ENCODE measurements around the gene ZNF541. TPM values are rescaled to one million over a fixed set of nuclear protein-coding genes. Genes with fewer than 3 reads are reported as not detected.
A peak's percentile ranks its signal among the peaks of the same experiment; 100 is the strongest.

ZNF541 gene
- total and polyA plus RNA-seq, 10 of the 15 experiments (the other 5 are each of a cell fraction or from before 2014, with no cell fraction given) = 0.03 to 0.12 (median 0.07) TPM; not detected in 4

DNA sequence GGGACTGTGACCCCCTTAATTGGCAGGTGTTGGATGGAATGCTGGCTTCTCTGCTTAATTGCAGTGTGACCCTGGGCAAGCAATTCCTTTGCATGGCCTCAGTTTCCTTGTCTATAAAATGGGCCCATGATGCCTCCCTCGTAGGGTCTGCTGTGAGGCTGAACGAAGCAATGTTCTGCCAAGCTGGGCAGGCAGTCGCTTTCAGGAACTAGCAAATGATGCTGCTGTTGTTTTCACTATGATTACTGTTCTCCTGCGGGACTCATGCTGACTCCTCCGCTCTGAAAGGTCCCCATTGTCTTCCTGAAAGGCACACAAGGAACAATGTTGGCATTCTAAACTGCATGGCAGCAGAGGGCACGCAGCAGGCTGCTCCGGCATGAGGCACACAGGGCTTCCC lies 42.8 kb upstream of the ZNF541 start:
- no peaks in the 10 kb centered on the region; a peak in 1 of 4 replicates for H3K36me3 ChIP-seq (ENCODE audit: control insufficient read depth in 2 of 2, insufficient read depth in 2 of 2, low read length in 1 of 2)
- DNase-seq (ENCODE audit: low read depth, low spot score) (no peak), FAIRE-seq (no peak), ATAC-seq (peak; percentile 17; the same call in 2 of the 3 replicates)
- 0 out of 2 replicates have a peak overlapping the region, but pooled peaks have one; percentile 7 for H3K9ac ChIP-seq (ENCODE audit: control insufficient read depth, insufficient read depth, low read length)
- in situ Hi-C loops (cut with MboI) = no loop called here
- TF ChIP-seq KDM1A (IDR thresholded peaks at IDR 0.05; ENCODE audit: borderline replicate concordance) (no peak), YBX1 (IDR thresholded peaks at IDR 0.05) (no peak)
- TF ChIP-seq, protein P1, sequence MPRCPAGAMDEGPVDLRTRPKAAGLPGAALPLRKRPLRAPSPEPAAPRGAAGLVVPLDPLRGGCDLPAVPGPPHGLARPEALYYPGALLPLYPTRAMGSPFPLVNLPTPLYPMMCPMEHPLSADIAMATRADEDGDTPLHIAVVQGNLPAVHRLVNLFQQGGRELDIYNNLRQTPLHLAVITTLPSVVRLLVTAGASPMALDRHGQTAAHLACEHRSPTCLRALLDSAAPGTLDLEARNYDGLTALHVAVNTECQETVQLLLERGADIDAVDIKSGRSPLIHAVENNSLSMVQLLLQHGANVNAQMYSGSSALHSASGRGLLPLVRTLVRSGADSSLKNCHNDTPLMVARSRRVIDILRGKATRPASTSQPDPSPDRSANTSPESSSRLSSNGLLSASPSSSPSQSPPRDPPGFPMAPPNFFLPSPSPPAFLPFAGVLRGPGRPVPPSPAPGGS (IDR thresholded peaks at IDR 0.05; ENCODE audit: borderline replicate concordance, insufficient read depth, low read depth, low read length, poor library complexity, severe bottlenecking) = no peak
- ChIA-PET CTCF (no interaction called here), SMC1A (ENCODE audit: uncharacterized antibody, unreplicated experiment) (no interaction called here), RAD21 (ENCODE audit: unreplicated experiment) (no interaction called here), POLR2A (no interaction called here)
- peaks cover 18% of the 10 kb centered on the region for H3K4me1 ChIP-seq (ENCODE audit: control insufficient read depth, insufficient read depth, low read length)
- H3K4me3 ChIP-seq = no peak overlapping the region
- H3K9me3 ChIP-seq (replicated peaks; ENCODE audit: control insufficient read depth, insufficient read depth, low read length) = no peaks in the 10 kb centered on the region; the same call in 2 of the 3 replicates
- H2AFZ ChIP-seq (ENCODE audit: control insufficient read depth, low read depth, low read length) = no peak overlapping the region
- WGBS (ENCODE audit: insufficient coverage, insufficient replicate concordance, low lambda C conversion rate, missing lambda C conversion rate) = 63% methylated on average over 7 of the region's 7 CpGs
- intact Hi-C loops (cut with micrococcal nuclease; ENCODE audit: unreplicated experiment) = no loop called here
- H3K4me2 ChIP-seq (ENCODE audit: control insufficient read depth, insufficient read depth) = peak overlapping the region; percentile 50; the same call in 1 of the 2 replicates
- H3K27ac ChIP-seq (ENCODE audit: control insufficient read depth, insufficient read depth) = peak overlapping the region; percentile 43
- H3K27me3 ChIP-seq (replicated peaks in 1 of 2; ENCODE audit: control insufficient read depth in 2 of 2, insufficient read depth in 2 of 2, low read length in 1 of 2) = no peaks in the 10 kb centered on the region
- H3K79me2 ChIP-seq (ENCODE audit: control insufficient read depth, insufficient read depth, low read length) = peaks cover 51% of the 10 kb centered on the region
- no TSS peak for BruUV-seq (replicated peaks)
- peaks cover 10% of the 10 kb centered on the region for H4K20me1 ChIP-seq (ENCODE audit: control insufficient read depth, insufficient read depth)

DNA sequence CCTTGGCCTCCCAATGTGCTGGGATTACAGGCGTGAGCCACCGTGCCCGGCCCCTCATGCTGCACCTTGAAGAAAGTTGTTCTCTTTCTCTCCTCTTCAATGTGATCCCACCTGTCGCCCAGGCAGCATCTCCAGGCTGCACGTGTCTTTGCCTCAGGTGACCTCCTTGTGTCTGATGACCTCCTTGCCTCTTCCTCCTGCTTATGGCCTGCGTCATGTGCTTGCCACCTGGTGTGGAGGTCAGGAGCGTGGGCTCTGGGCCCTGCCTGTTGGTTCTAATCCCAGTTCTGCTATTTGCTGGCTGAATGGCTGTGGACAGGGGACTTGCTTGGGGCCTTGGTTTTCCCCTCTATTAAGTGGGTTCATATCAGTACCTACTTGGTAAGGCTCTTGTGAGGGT lies 42.3 kb upstream of the ZNF541 start:
- 0 out of 2 replicates have a peak overlapping the region, but pooled peaks have one; percentile 7 for H3K9ac ChIP-seq (ENCODE audit: control insufficient read depth, insufficient read depth, low read length)
- no peak overlapping the region for H3K4me3 ChIP-seq
- DNase-seq (ENCODE audit: low read depth, low spot score) (no peak), ATAC-seq (peak; percentile 84), FAIRE-seq (no peak)
- no peak overlapping the region for H2AFZ ChIP-seq (ENCODE audit: control insufficient read depth, low read depth, low read length)
- intact Hi-C loops (cut with micrococcal nuclease; ENCODE audit: unreplicated experiment) (no loop called here), in situ Hi-C loops (cut with MboI) (no loop called here)
- H3K36me3 ChIP-seq (ENCODE audit: control insufficient read depth in 2 of 2, insufficient read depth in 2 of 2, low read length in 1 of 2) = no peaks in the 10 kb centered on the region
- peaks cover 10% of the 10 kb centered on the region for H4K20me1 ChIP-seq (ENCODE audit: control insufficient read depth, insufficient read depth)
- H3K27me3 ChIP-seq (replicated peaks in 1 of 2; ENCODE audit: control insufficient read depth in 2 of 2, insufficient read depth in 2 of 2, low read length in 1 of 2) = no peaks in the 10 kb centered on the region
- H3K27ac ChIP-seq (ENCODE audit: control insufficient read depth, insufficient read depth) = peak overlapping the region; percentile 15; the same call in 1 of the 2 replicates
- SMC1A ChIA-PET (ENCODE audit: uncharacterized antibody, unreplicated experiment) = no interaction called here
- H3K4me2 ChIP-seq (ENCODE audit: control insufficient read depth, insufficient read depth) = peak overlapping the region; percentile 38
- CTCF ChIA-PET = no interaction called here
- peaks cover 20% of the 10 kb centered on the region for H3K4me1 ChIP-seq (ENCODE audit: control insufficient read depth, insufficient read depth, low read length)
- WGBS (ENCODE audit: insufficient coverage, insufficient replicate concordance, low lambda C conversion rate, missing lambda C conversion rate) = 42% methylated on average over 7 of the region's 7 CpGs
- POLR2A ChIA-PET = no interaction called here
- H3K9me3 ChIP-seq (replicated peaks; ENCODE audit: control insufficient read depth, insufficient read depth, low read length) = no peaks in the 10 kb centered on the region; the same call in 2 of the 3 replicates
- peaks cover 56% of the 10 kb centered on the region for H3K79me2 ChIP-seq (ENCODE audit: control insufficient read depth, insufficient read depth, low read length)
- RAD21 ChIA-PET (ENCODE audit: unreplicated experiment) = no interaction called here
- BruUV-seq (replicated peaks) = no TSS peak
- TF ChIP-seq TCF12 (IDR thresholded peaks at IDR 0.05; ENCODE audit: low read depth, low read length) (peak; percentile 73; the same call in 1 of the 2 replicates), PAX5 (IDR thresholded peaks at IDR 0.05; ENCODE audit: borderline replicate concordance, low read depth, low read length) (0 out of 2 replicates have a peak, but pooled peaks have one; percentile 31), IKZF1 (conservative IDR thresholded peaks at IDR 0.05) (peak; percentile 16; the same call in 1 of the 2 replicates), BCL11A (IDR thresholded peaks at IDR 0.05; ENCODE audit: low read depth, low read length) (no peak), SPI1 (IDR thresholded peaks at IDR 0.05; ENCODE audit: borderline replicate concordance, insufficient read depth, low read depth, low read length) (peak; percentile 84; the same call in 1 of the 2 replicates)
- TF ChIP-seq, protein P2, sequence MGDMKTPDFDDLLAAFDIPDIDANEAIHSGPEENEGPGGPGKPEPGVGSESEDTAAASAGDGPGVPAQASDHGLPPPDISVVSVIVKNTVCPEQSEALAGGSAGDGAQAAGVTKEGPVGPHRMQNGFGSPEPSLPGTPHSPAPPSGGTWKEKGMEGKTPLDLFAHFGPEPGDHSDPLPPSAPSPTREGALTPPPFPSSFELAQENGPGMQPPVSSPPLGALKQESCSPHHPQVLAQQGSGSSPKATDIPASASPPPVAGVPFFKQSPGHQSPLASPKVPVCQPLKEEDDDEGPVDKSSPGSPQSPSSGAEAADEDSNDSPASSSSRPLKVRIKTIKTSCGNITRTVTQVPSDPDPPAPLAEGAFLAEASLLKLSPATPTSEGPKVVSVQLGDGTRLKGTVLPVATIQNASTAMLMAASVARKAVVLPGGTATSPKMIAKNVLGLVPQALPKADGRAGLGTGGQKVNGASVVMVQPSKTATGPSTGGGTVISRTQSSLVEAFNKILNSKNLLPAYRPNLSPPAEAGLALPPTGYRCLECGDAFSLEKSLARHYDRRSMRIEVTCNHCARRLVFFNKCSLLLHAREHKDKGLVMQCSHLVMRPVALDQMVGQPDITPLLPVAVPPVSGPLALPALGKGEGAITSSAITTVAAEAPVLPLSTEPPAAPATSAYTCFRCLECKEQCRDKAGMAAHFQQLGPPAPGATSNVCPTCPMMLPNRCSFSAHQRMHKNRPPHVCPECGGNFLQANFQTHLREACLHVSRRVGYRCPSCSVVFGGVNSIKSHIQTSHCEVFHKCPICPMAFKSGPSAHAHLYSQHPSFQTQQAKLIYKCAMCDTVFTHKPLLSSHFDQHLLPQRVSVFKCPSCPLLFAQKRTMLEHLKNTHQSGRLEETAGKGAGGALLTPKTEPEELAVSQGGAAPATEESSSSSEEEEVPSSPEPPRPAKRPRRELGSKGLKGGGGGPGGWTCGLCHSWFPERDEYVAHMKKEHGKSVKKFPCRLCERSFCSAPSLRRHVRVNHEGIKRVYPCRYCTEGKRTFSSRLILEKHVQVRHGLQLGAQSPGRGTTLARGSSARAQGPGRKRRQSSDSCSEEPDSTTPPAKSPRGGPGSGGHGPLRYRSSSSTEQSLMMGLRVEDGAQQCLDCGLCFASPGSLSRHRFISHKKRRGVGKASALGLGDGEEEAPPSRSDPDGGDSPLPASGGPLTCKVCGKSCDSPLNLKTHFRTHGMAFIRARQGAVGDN (IDR thresholded peaks at IDR 0.05) = 0 out of 2 replicates have a peak, but pooled peaks have one; percentile 31
- TF ChIP-seq, protein P3, sequence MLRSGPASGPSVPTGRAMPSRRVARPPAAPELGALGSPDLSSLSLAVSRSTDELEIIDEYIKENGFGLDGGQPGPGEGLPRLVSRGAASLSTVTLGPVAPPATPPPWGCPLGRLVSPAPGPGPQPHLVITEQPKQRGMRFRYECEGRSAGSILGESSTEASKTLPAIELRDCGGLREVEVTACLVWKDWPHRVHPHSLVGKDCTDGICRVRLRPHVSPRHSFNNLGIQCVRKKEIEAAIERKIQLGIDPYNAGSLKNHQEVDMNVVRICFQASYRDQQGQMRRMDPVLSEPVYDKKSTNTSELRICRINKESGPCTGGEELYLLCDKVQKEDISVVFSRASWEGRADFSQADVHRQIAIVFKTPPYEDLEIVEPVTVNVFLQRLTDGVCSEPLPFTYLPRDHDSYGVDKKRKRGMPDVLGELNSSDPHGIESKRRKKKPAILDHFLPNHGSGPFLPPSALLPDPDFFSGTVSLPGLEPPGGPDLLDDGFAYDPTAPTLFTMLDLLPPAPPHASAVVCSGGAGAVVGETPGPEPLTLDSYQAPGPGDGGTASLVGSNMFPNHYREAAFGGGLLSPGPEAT (IDR thresholded peaks at IDR 0.05; ENCODE audit: low read depth) = 0 out of 2 replicates have a peak, but pooled peaks have one; percentile 33
